Activated CD8-positive, alpha-beta T cell treated with anti-CD3 and anti-CD28 coated beads for 36 hours (primary cell): ENCODE measurements around the gene KCNK2. TPM values are rescaled to one million over a fixed set of nuclear protein-coding genes. Genes with fewer than 3 reads are reported as not detected.

Source experiments
- ATAC-seq: fragments of 200-7000 bp; cut with Tn5 transposase; one replicate; pipeline ENCODE4 v1.10.0; 2021; ENCODE audit warnings: mild to moderate bottlenecking, moderate library complexity
- CTCF ChIA-PET: fragments of 350-600 bp; sonication (Branson Sonifier 250); formaldehyde crosslinking; loops from one replicate; lab custom pipeline; 2021; ENCODE audit warnings: antibody characterized with exemption; lab: Charles Lee
- POLR2A ChIA-PET: fragments of 350-600 bp; sonication (Branson Sonifier 250); formaldehyde crosslinking; loops from one replicate; lab custom pipeline; 2021; ENCODE audit warnings: antibody characterized with exemption; lab: Charles Lee
- DNase-seq: peaks from one replicate; pipeline ENCODE4 v3.0.0-alpha.2; 2020
- H3K27ac Mint-ChIP-seq: one replicate; pipeline ENCODE4 v1.8.0; 2021; ENCODE audit warnings: mild to moderate bottlenecking, mixed read lengths
- H3K27me3 Mint-ChIP-seq: one replicate; pipeline ENCODE4 v1.8.0; 2021; ENCODE audit warnings: mixed read lengths
- H3K36me3 Mint-ChIP-seq: one replicate; pipeline ENCODE4 v1.8.0; 2021; ENCODE audit warnings: low read depth, mixed read lengths
- H3K4me1 Mint-ChIP-seq: one replicate; pipeline ENCODE4 v1.8.0; 2021; ENCODE audit warnings: low read depth, mixed read lengths
- H3K4me3 Mint-ChIP-seq: one replicate; pipeline ENCODE4 v1.8.0; 2021; ENCODE audit warnings: mild to moderate bottlenecking, moderate library complexity, mixed read lengths
- H3K9me3 Mint-ChIP-seq: one replicate; pipeline ENCODE4 v1.8.0; 2021; ENCODE audit warnings: mixed read lengths
- intact Hi-C: fragments of 100-400 bp; cut with micrococcal nuclease; formaldehyde crosslinking; loops from one replicate; pipeline ENCODE4 v1.10.0; 2022
- total RNA-seq, 2 experiments: library from RNA; stranded (reverse); gene quantifications; one replicate each; pipeline ENCODE4 v1.2.3, GENCODE V29; 2021
- TF ChIP-seq, protein P1 (sequence below): fragments of 200-600 bp; IDR thresholded peaks from one replicate; pipeline ENCODE4 v1.8.0; 2022; ENCODE audit warnings: antibody characterized with exemption, mild to moderate bottlenecking

Gene KCNK2
- total RNA-seq, 2 experiments from 2014 or later: not detected

DNA sequence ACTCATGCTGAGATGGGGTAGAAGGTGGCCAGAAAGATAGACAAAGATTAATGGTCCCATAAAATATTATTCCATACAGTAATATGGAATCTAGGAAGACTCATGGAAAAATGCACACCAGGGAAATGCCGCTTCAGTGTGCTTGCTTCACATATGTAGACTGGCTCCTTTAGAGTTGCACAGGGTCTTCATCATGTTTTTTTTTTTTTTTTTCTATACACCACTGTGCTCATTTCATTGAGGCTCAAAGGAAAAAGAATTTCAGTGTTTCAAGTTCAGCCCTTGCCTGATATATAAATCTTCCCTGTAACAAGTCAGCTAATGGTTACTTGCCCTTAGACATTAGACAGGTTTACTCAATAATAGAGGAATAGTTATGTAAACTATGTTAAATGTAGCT is 33.2 kb downstream of the KCNK2 start:
- Mint-ChIP-seq H3K9me3 (no peaks in the 10 kb centered on the region), H3K4me1 (no peaks in the 10 kb centered on the region), H3K27me3 (peaks cover 1% of the 10 kb centered on the region), H3K4me3 (no peak overlapping the region), H3K36me3 (no peaks in the 10 kb centered on the region), H3K27ac (no peak overlapping the region)
- no peak for DNase-seq
- no peak for ATAC-seq
- ChIA-PET POLR2A (interaction anchor here (0.6 kb wide), 1 partner anchor 37 kb away, joined by 3 read pairs; no protein-coding TSS in a partner anchor), CTCF (no interaction called here)
- TF ChIP-seq, protein P1, sequence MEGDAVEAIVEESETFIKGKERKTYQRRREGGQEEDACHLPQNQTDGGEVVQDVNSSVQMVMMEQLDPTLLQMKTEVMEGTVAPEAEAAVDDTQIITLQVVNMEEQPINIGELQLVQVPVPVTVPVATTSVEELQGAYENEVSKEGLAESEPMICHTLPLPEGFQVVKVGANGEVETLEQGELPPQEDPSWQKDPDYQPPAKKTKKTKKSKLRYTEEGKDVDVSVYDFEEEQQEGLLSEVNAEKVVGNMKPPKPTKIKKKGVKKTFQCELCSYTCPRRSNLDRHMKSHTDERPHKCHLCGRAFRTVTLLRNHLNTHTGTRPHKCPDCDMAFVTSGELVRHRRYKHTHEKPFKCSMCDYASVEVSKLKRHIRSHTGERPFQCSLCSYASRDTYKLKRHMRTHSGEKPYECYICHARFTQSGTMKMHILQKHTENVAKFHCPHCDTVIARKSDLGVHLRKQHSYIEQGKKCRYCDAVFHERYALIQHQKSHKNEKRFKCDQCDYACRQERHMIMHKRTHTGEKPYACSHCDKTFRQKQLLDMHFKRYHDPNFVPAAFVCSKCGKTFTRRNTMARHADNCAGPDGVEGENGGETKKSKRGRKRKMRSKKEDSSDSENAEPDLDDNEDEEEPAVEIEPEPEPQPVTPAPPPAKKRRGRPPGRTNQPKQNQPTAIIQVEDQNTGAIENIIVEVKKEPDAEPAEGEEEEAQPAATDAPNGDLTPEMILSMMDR: no peak
- intact Hi-C loops: no loop called here

DNA sequence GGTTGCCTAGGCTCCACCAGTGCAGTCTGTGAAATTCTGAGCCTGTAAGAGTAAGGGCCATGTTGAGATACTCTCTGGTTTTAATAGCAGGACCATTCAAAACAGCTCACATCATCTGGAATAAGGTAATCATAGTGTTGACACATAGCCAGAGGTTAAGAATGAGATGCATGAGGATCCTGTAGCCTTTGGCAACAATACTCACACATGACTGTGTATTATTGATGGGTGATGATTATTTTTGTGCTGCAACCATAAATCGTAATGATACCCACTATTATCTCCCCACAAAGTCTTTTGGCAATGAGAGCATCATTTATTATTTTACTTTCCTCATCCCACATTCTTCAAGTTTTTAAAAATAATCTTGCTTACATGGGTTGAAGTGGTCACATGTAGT is 35.5 kb downstream of the KCNK2 start:
- Mint-ChIP-seq H3K9me3 (no peaks in the 10 kb centered on the region), H3K4me1 (no peaks in the 10 kb centered on the region), H3K27ac (no peak overlapping the region), H3K4me3 (no peak overlapping the region), H3K36me3 (no peaks in the 10 kb centered on the region), H3K27me3 (peaks cover 1% of the 10 kb centered on the region)
- ATAC-seq (no peak), DNase-seq (no peak)
- ChIA-PET POLR2A (no interaction called here), CTCF (no interaction called here)
- intact Hi-C loops: no loop called here
- TF ChIP-seq, protein P1: no peak

DNA sequence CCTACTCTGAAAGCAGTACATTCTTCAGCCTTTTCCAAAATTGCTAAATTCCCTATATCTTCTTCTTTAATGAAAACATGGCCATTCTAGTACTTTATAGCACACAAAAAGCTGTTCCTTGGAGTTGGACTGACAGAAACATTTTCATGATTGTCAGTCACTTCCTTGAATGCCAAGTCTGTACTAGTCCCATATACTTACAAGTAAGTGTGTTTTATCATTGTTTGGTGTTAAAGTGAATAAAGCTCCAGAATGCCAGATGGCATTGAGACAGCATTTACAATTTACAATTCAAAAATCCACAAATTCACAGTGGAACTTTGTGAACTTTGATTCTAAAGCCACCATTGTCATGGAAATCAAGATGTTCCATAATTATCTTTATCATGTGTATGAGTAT is 36.5 kb downstream of the KCNK2 start:
- H3K36me3 Mint-ChIP-seq: no peaks in the 10 kb centered on the region
- ChIA-PET CTCF (no interaction called here), POLR2A (no interaction called here)
- H3K27ac Mint-ChIP-seq: no peak overlapping the region
- intact Hi-C loops: no loop called here
- TF ChIP-seq, protein P1: no peak
- no peaks in the 10 kb centered on the region for H3K9me3 Mint-ChIP-seq
- no peaks in the 10 kb centered on the region for H3K4me1 Mint-ChIP-seq
- H3K4me3 Mint-ChIP-seq: no peak overlapping the region
- DNase-seq (no peak), ATAC-seq (no peak)
- H3K27me3 Mint-ChIP-seq: no peaks in the 10 kb centered on the region

DNA sequence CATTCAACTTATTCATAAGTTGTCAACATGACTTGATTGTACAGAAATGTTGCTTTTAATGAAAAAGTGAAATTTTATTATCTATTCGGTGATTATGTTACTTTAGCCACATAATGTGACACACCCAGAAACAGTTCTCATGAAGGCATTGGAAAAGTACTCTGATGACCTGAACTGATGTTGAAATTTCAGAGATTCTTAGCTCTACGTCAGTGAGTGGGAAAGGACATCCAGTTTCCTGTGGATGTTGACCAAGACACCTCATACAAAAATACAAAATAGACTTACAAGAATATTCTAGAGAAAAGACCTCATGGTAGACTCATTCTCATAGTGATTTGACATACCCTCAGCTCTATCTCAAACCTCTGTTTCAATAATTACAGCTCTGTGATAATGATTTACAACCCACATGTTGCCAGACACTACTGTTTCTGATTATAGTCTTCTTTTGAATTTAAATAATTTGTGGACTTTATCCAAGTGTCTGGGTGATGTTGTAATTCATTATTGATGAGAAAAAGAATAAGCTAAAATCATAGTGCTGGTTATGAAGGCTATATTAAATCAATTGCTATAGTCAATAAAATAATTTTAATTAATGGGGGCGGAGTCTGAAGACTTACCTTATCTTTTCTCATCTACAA is 37.3 kb downstream of the KCNK2 start:
- CTCF ChIA-PET: interaction anchor here (1.3 kb wide), 1 partner anchor 10 kb away, joined by 4 read pairs; no protein-coding TSS in a partner anchor
- no peak overlapping the region for H3K27ac Mint-ChIP-seq
- TF ChIP-seq, protein P1: no peak
- ATAC-seq: no peak
- POLR2A ChIA-PET: no interaction called here
- H3K4me1 Mint-ChIP-seq: no peaks in the 10 kb centered on the region
- intact Hi-C loops: no loop called here
- DNase-seq: no peak
- H3K27me3 Mint-ChIP-seq: no peaks in the 10 kb centered on the region
- H3K36me3 Mint-ChIP-seq: no peaks in the 10 kb centered on the region
- H3K4me3 Mint-ChIP-seq: no peak overlapping the region
- no peaks in the 10 kb centered on the region for H3K9me3 Mint-ChIP-seq

DNA sequence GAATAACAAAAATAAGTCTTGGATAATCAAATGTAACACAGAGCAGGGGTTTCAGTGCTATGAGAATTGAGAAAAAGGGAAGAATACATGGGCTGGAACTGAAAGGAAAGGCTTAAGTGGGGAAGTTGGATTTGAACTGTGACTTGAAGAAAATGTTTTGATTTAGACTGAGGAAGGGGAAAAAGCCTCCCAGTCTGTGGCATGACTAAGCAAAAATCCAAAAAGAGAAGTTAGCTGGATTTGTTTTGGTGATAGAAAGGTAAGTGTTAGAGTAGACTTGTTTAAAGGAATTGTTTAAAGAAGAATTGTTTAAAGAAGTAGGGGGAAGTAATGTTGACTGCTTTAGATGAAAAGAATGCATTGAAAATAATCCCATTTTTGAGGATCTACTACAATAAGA is 46.0 kb downstream of the KCNK2 start:
- Mint-ChIP-seq H3K9me3 (no peaks in the 10 kb centered on the region), H3K27me3 (peaks cover 3% of the 10 kb centered on the region), H3K4me3 (no peak overlapping the region), H3K4me1 (no peaks in the 10 kb centered on the region), H3K36me3 (no peaks in the 10 kb centered on the region), H3K27ac (no peak overlapping the region)
- TF ChIP-seq, protein P1: no peak
- POLR2A ChIA-PET: no interaction called here
- intact Hi-C loops: no loop called here
- CTCF ChIA-PET: no interaction called here
- no peak for ATAC-seq
- DNase-seq: no peak
